Cardiac muscle cell (in vitro differentiated cells and primary cell): Measurements from ENCODE around the gene MCUB. TPM values are rescaled to one million over a fixed set of nuclear protein-coding genes. Genes with fewer than 3 reads are reported as not detected.
"Not testable (repeated sequence)": the region's sequence is repeated elsewhere in the genome, so short reads cannot be mapped to it uniquely, and the experiment has no call there.

Source experiments
- DNase-seq, 2 donors: peaks; one replicate each; pipeline versions ENCODE4 v3.0.0 to v3.0.0-alpha.2; 2010 to 2017; ENCODE audit warnings: low read depth in 1 of 2, low spot score in 1 of 2
- H3K27ac ChIP-seq: fragments of 200-600 bp; sonication (generic); 2 replicates; pipeline ENCODE4 v1.5.1; 2016
- H3K27me3 ChIP-seq: fragments of 200-600 bp; sonication (generic); 2 replicates; pipeline ENCODE4 v1.6.0; 2016; ENCODE audit warnings: control low read depth
- H3K36me3 ChIP-seq: fragments of 200-600 bp; sonication (generic); 2 replicates; pipeline ENCODE4 v1.5.1; 2016; ENCODE audit warnings: control low read depth
- H3K4me1 ChIP-seq: fragments of 200-600 bp; sonication (generic); 2 replicates; pipeline ENCODE4 v1.8.1; 2017; ENCODE audit warnings: low read depth, mild to moderate bottlenecking, mixed run types
- H3K4me3 ChIP-seq: fragments of 200-600 bp; sonication (generic); 2 replicates; pipeline ENCODE4 v1.5.1; 2016; ENCODE audit warnings: mild to moderate bottlenecking
- H3K9me3 ChIP-seq: fragments of 200-600 bp; sonication (generic); 2 replicates; pipeline ENCODE4 v1.5.1; 2017; ENCODE audit warnings: low read depth, mild to moderate bottlenecking, control low read depth
- polyA plus RNA-seq: library from polyadenylated mRNA; unstranded; fragments of >200 nt; fragmentation: Nextera tagmentation; extraction: Ambion mirVana; gene quantifications from 2 replicates; pipeline ENCODE4 v1.2.1, GENCODE V29; 2016
- total RNA-seq: library from RNA; depleted of rRNA; stranded (reverse); fragments of >200 nt; gene quantifications from 2 replicates; pipeline ENCODE4 v1.2.3, GENCODE V29; 2016
- TF ChIP-seq, protein P1 (sequence below): IDR thresholded peaks from 2 replicates; pipeline ENCODE4 v1.5.1; 2012; ENCODE audit warnings: low read depth, mild to moderate bottlenecking, low read length

MCUB gene
- total and polyA plus RNA-seq, 2 experiments from 2014 or later = 1.4 to 3.1 TPM

DNA sequence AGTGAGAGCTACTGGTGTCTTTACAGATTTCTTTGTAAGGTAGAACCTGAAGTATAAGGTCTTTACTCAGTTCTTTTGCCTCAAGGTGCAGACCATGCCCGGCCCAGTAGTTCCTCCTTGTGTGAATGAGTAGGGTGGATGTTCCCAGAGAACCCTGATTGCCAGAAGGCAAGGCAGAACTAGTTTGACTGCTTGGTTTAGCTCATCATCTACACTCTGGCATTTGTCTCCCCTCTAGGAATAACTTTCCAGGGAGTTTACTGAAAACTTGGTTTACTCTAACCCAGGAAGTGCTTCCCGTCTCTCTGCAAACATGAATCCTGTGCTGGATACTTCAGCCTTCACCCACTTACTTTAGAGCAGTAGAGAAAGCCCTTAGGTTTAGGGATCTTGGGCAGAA is 29.1 kb downstream of the MCUB start:
- no peaks in the 10 kb centered on the region for H3K9me3 ChIP-seq
- H3K27me3 ChIP-seq = no peaks in the 10 kb centered on the region
- H3K36me3 ChIP-seq = no peaks in the 10 kb centered on the region
- TF ChIP-seq, protein P1, sequence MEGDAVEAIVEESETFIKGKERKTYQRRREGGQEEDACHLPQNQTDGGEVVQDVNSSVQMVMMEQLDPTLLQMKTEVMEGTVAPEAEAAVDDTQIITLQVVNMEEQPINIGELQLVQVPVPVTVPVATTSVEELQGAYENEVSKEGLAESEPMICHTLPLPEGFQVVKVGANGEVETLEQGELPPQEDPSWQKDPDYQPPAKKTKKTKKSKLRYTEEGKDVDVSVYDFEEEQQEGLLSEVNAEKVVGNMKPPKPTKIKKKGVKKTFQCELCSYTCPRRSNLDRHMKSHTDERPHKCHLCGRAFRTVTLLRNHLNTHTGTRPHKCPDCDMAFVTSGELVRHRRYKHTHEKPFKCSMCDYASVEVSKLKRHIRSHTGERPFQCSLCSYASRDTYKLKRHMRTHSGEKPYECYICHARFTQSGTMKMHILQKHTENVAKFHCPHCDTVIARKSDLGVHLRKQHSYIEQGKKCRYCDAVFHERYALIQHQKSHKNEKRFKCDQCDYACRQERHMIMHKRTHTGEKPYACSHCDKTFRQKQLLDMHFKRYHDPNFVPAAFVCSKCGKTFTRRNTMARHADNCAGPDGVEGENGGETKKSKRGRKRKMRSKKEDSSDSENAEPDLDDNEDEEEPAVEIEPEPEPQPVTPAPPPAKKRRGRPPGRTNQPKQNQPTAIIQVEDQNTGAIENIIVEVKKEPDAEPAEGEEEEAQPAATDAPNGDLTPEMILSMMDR = no peak
- no peak overlapping the region for H3K4me3 ChIP-seq
- no peak overlapping the region for H3K27ac ChIP-seq
- no peak for DNase-seq
- H3K4me1 ChIP-seq = peaks cover 13% of the 10 kb centered on the region

DNA sequence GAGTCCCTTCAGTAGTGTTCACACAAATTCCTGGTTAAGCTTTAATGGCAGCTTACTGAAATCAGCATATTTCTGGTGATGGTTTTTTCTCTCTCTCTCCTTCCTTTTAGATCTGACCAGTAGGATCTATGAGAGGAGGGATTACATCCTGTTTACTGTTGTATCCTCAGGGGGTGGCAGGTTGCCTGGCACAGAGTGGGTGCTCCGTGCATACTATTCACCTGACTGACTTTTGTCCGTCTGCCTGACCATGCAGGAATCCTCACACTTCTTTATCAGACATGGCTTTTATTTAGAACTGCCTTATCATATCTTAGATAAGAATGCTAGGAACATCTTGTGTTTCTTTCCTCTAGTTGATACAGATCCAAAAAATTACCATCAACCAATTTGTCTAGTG is 29.6 kb downstream of the MCUB start:
- H3K27ac ChIP-seq = no peak overlapping the region
- no peaks in the 10 kb centered on the region for H3K36me3 ChIP-seq
- H3K27me3 ChIP-seq = no peaks in the 10 kb centered on the region
- no peak for DNase-seq
- H3K4me1 ChIP-seq = peaks cover 13% of the 10 kb centered on the region
- no peak overlapping the region for H3K4me3 ChIP-seq
- H3K9me3 ChIP-seq = no peaks in the 10 kb centered on the region
- TF ChIP-seq, protein P1 = no peak

DNA sequence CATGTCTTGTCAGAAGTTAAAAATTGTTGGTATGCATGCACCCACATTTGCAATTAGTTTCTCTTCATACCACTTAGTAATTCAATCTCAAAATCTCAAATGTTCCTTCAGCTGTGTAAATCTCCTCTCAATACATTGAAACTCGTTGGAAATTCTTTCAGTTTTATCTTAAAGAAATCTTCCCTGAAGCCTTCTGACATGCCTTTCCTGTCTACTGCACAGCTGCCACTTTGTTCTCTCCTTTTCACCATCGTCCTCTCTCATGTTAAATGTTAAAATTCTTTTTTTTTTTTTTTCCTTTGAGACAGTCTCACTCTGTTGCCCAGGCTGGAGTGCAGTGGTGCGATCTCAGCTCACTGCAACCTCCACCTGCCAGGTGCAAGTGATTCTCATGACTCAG is 30.9 kb downstream of the MCUB start:
- DNase-seq = no peak
- Histone ChIP-seq H3K9me3 (no peaks in the 10 kb centered on the region), H3K4me3 (no peak overlapping the region), H3K27me3 (no peaks in the 10 kb centered on the region), H3K36me3 (no peaks in the 10 kb centered on the region), H3K4me1 (peaks cover 13% of the 10 kb centered on the region), H3K27ac (no peak overlapping the region)
- TF ChIP-seq, protein P1 = no peak

DNA sequence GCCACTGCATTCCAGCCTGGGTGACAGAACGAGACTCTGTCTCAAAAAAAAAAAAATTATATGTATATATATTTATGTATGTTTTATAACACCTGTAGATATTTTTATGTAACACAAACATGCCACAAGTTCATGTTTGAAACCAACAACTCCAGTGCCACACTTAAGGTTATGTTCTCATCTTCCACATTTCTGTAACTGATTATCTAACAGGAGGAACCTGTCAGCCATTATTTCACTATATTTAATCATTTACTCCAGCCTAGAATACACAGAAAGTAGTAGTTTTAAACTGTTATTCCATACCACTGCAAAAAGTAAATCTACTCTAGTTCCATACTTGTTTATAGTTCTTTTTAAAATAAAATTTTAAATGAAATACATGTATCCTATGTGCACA is 32.3 kb downstream of the MCUB start:
- Histone ChIP-seq H3K4me3 (no peak overlapping the region), H3K4me1 (peaks cover 13% of the 10 kb centered on the region), H3K9me3 (no peaks in the 10 kb centered on the region), H3K27ac (no peak overlapping the region), H3K36me3 (no peaks in the 10 kb centered on the region), H3K27me3 (no peaks in the 10 kb centered on the region)
- TF ChIP-seq, protein P1 = no peak
- no peak for DNase-seq

DNA sequence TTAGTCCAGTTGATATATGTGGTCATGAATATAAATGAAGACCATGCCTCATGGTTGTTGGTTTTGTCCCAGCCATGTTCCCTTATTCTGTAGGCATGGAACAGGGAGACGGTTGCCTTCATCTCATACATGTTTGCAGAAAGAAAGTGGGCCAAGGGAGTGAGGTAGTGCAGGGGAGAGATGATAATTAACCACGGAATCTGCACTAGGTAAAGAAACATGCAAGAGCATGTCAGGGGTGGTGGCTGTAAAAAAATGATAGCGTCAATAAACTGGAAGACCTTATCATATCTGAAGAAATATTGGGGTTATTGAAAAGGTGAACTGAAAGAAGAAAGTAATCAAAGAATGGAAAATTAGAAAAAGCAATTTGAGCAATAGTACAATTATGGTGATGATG is 35.1 kb downstream of the MCUB start:
- not testable (repeated sequence) for H3K36me3 ChIP-seq, DNase-seq, H3K27ac ChIP-seq, H3K9me3 ChIP-seq, H3K4me1 ChIP-seq, H3K27me3 ChIP-seq, H3K4me3 ChIP-seq

DNA sequence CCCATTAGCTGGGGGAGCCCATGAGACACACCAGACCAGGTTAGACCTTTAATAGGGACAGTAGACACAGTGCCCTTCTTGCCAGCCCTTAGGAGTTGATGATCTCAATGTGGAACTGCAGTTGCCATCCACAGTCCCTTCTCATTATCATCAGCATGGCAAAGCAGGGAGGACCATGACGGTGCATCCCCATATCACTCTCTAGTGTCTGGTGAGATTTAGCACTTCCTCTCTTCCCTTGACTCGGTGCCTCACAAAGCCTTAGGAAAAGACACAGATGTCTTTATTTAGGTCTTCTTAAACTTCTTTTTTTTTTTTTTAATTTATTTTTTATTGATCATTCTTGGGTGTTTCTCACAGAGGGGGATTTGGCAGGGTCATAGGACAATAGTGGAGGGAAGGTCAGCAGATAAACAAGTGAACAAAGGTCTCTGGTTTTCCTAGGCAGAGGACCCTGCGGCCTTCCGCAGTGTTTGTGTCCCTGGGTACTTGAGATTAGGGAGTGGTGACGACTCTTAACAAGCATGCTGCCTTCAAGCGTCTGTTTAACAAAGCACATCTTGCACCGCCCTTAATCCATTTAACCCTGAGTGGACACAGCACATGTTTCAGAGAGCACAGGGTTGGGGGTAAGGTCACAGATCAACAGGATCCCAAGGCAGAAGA is 36.5 kb downstream of the MCUB start:
- H3K9me3 ChIP-seq, H3K36me3 ChIP-seq, H3K27me3 ChIP-seq, H3K4me3 ChIP-seq, DNase-seq, H3K4me1 ChIP-seq, H3K27ac ChIP-seq: not testable (repeated sequence)
